ENCODE data around the gene GIMAP8. TPM values are rescaled to one million over a fixed set of nuclear protein-coding genes. Genes with fewer than 3 reads are reported as not detected.
"Not testable (repeated sequence)": the region's sequence is repeated elsewhere in the genome, so short reads cannot be mapped to it uniquely, and the experiment has no call there.

GIMAP8 gene
- total RNA-seq, 1 donor from 2014 or later: 11.4 TPM

DNA sequence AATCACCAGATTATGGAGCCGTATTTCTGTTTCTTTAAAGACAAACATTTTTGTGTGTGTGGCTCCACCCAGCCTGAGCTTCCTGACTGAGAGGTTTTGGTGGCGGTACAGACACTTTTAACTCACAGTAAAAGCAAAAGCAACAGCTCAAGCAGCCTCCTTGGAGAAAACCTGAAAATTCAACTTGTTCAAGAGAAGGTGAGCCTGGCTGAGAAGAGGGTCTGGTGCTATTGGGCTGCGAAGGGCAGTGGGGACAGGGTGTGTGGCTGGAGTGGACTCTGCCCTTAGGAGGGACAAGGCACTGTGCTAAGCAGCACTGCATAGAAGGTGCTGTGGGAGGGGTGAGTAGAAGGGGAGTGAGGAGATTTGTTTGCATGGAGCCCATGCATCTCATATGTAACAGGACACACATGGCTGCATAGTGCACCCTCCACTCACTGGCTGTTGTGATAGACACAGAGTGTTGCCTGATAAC, 64.4 kb downstream of the GIMAP8 start, which contains the start of gene GIMAP7:
Gene GIMAP7, plus strand, starts transcription at position 125 of the 475 bp plus-strand sequence. CDS start 5,103 bp downstream, outside the sequence.
- peak; percentile 36 for DNase-seq (ENCODE audit: low spot score)

DNA sequence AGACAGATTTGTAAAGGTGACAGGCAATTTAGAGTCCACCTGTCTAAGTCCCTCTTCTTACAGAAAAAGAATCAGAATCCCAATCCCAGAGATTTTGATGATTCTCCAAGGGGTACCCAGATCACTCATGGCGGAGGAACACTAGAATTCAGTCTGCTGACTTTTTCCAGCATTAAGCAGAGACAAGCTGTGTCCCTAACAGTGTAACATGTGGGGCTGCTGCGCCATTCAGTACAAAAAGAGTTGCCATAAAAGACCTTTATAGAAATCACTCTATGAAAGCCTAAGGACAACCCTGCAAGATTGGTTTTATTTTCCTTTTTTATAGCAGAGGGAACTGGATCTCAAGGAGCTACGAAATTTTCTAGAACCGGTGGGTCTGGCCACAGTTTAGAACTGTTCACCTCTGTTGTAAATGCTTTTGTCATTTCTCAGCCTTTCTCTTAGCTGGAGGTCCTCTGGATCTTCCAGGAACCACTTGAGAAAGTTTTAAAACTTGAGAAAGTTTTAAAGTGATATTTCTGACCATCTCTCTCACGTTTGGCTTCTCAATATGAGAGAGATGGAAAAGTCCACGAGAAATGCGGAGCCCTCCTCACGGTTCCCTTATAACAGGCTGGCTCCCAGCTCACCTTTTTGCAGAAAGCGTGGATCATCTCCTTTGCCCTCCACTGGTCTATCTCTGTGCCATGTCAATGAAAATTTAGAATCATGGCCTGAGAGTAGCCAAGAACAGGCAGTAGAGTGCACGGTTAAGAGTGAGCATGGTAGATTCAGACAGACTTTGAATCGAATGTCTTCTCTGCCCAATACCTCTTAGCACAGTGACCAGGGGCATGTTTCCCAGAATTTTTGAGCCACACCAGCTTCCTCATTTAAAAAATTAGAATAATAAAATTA, 65.1 kb downstream of the GIMAP8 start:
- DNase-seq (ENCODE audit: low spot score): no peak

DNA sequence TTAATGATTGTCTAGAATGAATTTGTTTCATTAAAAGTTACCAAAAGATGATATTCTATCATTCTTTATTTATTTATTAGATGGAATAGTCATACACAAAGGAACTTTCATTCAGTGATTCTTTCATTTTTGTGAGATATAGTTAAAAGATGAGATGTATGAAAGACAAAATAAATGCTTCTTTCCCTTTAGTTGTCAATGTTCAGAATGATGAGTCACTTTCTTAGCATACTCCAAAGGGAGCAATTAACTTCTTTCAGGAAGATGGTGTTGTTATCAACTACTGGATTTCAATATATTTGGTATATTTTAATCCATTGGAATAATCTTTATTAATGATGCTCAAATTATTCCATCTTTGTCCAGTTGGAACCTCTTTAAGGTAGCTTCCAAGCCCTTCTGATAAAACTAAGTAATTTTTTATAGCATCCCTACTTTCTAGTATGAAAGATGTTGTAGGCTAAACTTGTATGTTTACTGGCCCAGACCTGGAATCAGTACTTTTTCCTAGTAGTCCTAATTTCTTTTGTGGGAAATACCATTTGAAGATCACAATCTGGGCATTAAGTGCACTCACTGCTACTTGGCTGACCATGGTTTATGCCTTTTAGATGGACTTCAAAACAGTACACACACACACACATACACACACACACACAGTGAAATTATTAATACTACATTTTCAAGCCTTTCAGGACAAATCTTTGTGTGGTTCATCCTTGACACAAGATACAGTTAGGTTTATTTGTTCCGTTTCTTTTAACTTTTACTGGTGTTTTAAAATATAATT, 66.7 kb downstream of the GIMAP8 start:
- no peak for DNase-seq (ENCODE audit: low spot score)

DNA sequence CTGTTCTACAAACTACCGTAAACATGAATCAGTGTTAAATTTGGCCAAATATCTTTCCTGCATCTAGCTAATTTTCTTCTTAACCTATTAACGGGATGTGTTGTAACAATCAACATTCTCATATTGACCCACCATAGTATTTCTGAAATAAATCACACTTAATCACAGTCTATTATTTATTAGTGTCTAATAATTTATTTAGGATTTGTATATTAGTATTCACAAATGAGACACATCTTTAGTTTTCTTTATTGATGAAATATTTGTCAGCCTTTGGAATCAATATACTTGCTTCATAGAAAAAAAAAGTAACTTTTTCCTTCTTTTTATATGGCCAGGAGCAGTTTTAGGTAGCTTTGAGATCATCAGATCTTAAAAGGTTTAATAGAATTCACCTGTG, 68.9 kb downstream of the GIMAP8 start:
- no peak for DNase-seq (ENCODE audit: low spot score)

DNA sequence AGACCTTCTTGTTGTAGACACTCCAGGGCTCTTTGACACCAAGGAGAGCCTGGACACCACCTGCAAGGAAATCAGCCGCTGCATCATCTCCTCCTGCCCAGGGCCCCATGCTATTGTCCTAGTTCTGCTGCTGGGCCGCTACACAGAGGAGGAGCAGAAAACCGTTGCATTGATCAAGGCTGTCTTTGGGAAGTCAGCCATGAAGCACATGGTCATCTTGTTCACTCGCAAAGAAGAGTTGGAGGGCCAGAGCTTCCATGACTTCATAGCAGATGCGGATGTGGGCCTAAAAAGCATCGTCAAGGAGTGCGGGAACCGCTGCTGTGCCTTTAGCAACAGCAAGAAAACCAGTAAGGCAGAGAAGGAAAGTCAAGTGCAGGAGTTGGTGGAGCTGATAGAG, 69.7 kb downstream of the GIMAP8 start:
- DNase-seq (ENCODE audit: low spot score): no peak

DNA sequence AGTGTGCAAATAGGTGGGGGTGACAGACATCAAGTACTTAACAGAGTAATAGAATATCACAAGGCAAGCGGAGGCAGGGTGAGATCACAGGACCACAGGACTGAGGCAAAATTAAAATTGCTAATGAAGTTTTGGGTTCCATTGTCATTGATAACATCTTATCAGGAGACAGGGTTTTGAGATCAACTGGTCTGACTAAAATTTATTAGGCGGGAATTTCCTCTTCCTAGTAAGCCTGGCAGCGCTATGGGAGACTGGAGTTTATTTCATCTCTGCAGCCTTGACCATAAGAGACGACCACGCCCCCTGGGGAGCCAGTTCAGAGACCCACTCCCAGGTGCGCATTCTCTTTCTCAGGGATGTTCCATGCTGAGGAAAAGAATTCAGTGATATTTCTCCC, 72.5 kb downstream of the GIMAP8 start:
- DNase-seq (ENCODE audit: low spot score): not testable (repeated sequence)

DNA sequence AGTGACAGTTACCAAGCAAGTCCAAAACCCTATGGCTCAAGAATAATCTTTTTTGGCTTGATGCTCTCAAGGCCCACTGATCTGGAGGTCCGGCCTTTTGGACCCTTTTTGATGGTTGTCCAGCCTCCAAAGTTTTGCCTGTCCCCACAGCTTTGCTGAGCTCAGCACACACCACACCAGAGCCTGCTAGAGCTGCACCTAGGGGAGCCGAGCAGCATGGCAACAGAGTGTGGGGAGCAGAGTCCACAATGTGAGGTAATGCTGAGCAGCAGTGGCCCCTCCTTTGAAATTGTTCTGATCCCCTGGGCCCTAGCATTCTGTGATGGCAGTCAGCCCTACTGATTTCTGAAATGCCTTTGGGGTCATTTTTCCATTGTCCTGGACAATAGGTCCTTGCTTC, 73.6 kb downstream of the GIMAP8 start:
- peak; percentile 65 for DNase-seq (ENCODE audit: low spot score)

Other genes with a start within 250 kb of the GIMAP8 start
- 11.7 TPM for gene LRRC61, start 127.3 kb upstream of the GIMAP8 start, total RNA-seq
- gene ACTR3C, start 127.1 kb upstream of the GIMAP8 start, total RNA-seq: 22.4 TPM
- gene RARRES2, start 109.0 kb upstream of the GIMAP8 start, total RNA-seq: 143 TPM
- gene REPIN1, start 81.8 kb upstream of the GIMAP8 start, total RNA-seq: 145 TPM
- 9.4 TPM for gene ZNF775, start 71.3 kb upstream of the GIMAP8 start, total RNA-seq
- 16.9 TPM for gene GIMAP7, start 64.2 kb downstream of the GIMAP8 start, total RNA-seq
- gene GIMAP4, start 116.8 kb downstream of the GIMAP8 start, total RNA-seq: 39.9 TPM
- 20.5 TPM for gene GIMAP6, start 181.8 kb downstream of the GIMAP8 start, total RNA-seq
- 19.1 TPM for gene GIMAP2, start 235.1 kb downstream of the GIMAP8 start, total RNA-seq

All from mucosa of gallbladder (tissue), 1 donor.